ENCODE results near the gene DCLRE1B. TPM values are rescaled to one million over a fixed set of nuclear protein-coding genes. Genes with fewer than 3 reads are reported as not detected.

Gene DCLRE1B
- total RNA-seq, 1 donor from 2014 or later: 8.0 TPM

- no peaks in the 10 kb centered on the region for H3K4me1 ChIP-seq
- no peak for TF ChIP-seq CTCF (IDR thresholded peaks at IDR 0.05)
- TF ChIP-seq EZH2phosphoT487 (IDR thresholded peaks at IDR 0.05): no peak
- no peak for TF ChIP-seq EZH2 (IDR thresholded peaks at IDR 0.05)
- no peak overlapping the region for H3K4me2 ChIP-seq
- H3K79me2 ChIP-seq (ENCODE audit: low read depth): no peaks in the 10 kb centered on the region
- no peaks in the 10 kb centered on the region for H3K36me3 ChIP-seq
- Mint-ChIP-seq H3K9me3 (no peaks in the 10 kb centered on the region), H3K36me3 (no peaks in the 10 kb centered on the region), H3K27ac (no peak overlapping the region), H3K27me3 (ENCODE audit: insufficient read depth, low read depth) (peaks cover 2% of the 10 kb centered on the region), H3K4me1 (no peaks in the 10 kb centered on the region), H3K4me3 (no peak overlapping the region)
- no peak overlapping the region for H3K4me3 ChIP-seq
- no peaks in the 10 kb centered on the region for H4K20me1 ChIP-seq (ENCODE audit: low read depth)
- no peaks in the 10 kb centered on the region for H3K27me3 ChIP-seq
- no peak overlapping the region for H2AFZ ChIP-seq (replicated peaks)
- no peak overlapping the region for H3K9ac ChIP-seq
- no peaks in the 10 kb centered on the region for H3F3A ChIP-seq (ENCODE audit: low read depth)
- no peak for DNase-seq (ENCODE audit: low spot score)
- H3K9me3 ChIP-seq (ENCODE audit: low read depth): no peaks in the 10 kb centered on the region
- H3K27ac ChIP-seq: no peak overlapping the region
Observed at GRCh38 chr1:113868387-113869083, 36.6 kb upstream of the DCLRE1B start.

GRCh38 chr1:113870778-113871177, 34.3 kb upstream of the DCLRE1B start:
- no peak for DNase-seq (ENCODE audit: low spot score)
- Mint-ChIP-seq H3K9me3 (no peaks in the 10 kb centered on the region), H3K4me1 (no peaks in the 10 kb centered on the region)

GRCh38 chr1:113871597-113872113, 33.5 kb upstream of the DCLRE1B start, which contains the start of gene PTPN22:
Gene PTPN22, minus strand, starts transcription at chr1:113871712.
- DNase-seq (ENCODE audit: low spot score): no peak
- Mint-ChIP-seq H3K27ac (no peak within 1 kb of the TSS), H3K36me3 (no peaks in the 10 kb centered on the region), H3K4me3 (no peak within 1 kb of the TSS), H3K4me1 (no peaks in the 10 kb centered on the region), H3K27me3 (ENCODE audit: insufficient read depth, low read depth) (peaks cover 2% of the 10 kb centered on the region), H3K9me3 (no peaks in the 10 kb centered on the region)
- Histone ChIP-seq H3K4me1 (no peaks in the 10 kb centered on the region), H3K27ac (no peak within 1 kb of the TSS), H3K27me3 (no peaks in the 10 kb centered on the region), H3F3A (ENCODE audit: low read depth) (no peaks in the 10 kb centered on the region), H3K4me3 (no peak within 1 kb of the TSS), H3K79me2 (ENCODE audit: low read depth) (no peaks in the 10 kb centered on the region), H3K9me3 (ENCODE audit: low read depth) (no peaks in the 10 kb centered on the region), H3K9ac (no peak within 1 kb of the TSS), H3K36me3 (no peaks in the 10 kb centered on the region), H4K20me1 (ENCODE audit: low read depth) (no peaks in the 10 kb centered on the region), H3K4me2 (no peak within 1 kb of the TSS), H2AFZ (replicated peaks) (peak within 1 kb of the TSS; percentile 59)
- no peak for TF ChIP-seq CTCF (IDR thresholded peaks at IDR 0.05)
- TF ChIP-seq EZH2phosphoT487 (IDR thresholded peaks at IDR 0.05): no peak
- TF ChIP-seq EZH2 (IDR thresholded peaks at IDR 0.05): no peak

More at GRCh38 chr1:113870778-113871177, 34.3 kb upstream of the DCLRE1B start:
- Histone ChIP-seq H3K36me3 (no peaks in the 10 kb centered on the region), H3K4me3 (no peak overlapping the region), H4K20me1 (ENCODE audit: low read depth) (no peaks in the 10 kb centered on the region), H3K27ac (no peak overlapping the region), H3K27me3 (no peaks in the 10 kb centered on the region), H3K4me2 (no peak overlapping the region), H3K9ac (no peak overlapping the region), H3K4me1 (no peaks in the 10 kb centered on the region), H2AFZ (replicated peaks) (no peak overlapping the region), H3K79me2 (ENCODE audit: low read depth) (no peaks in the 10 kb centered on the region), H3F3A (ENCODE audit: low read depth) (no peaks in the 10 kb centered on the region), H3K9me3 (ENCODE audit: low read depth) (no peaks in the 10 kb centered on the region)
- Mint-ChIP-seq H3K4me3 (no peak overlapping the region), H3K36me3 (no peaks in the 10 kb centered on the region), H3K27me3 (ENCODE audit: insufficient read depth, low read depth) (peaks cover 2% of the 10 kb centered on the region), H3K27ac (no peak overlapping the region)
- TF ChIP-seq CTCF (IDR thresholded peaks at IDR 0.05) (no peak), EZH2phosphoT487 (IDR thresholded peaks at IDR 0.05) (no peak), EZH2 (IDR thresholded peaks at IDR 0.05) (no peak)
